Mammary epithelial cell (primary cell): Measurements from ENCODE around the gene MAML3.

ENCODE experiments used
- EZH2 ChIP-seq: IDR thresholded peaks from 2 replicates; pipeline ENCODE4 v1.6.1; 2012; ENCODE audit warnings: low read length, inconsistent platforms, borderline replicate concordance
- TF ChIP-seq, protein P1 (sequence below), 2 donors: IDR thresholded peaks in 1 of 2; conservative IDR thresholded peaks in 1 of 2; 2 replicates each; pipeline ENCODE4 v1.5.1; 2011 to 2012; ENCODE audit warnings: inconsistent platforms in 2 of 2, low read length in 2 of 2, mild to moderate bottlenecking in 2 of 2, control low read depth in 1 of 2, low read depth in 1 of 2; ENCODE audit not compliant: insufficient read depth in 1 of 2; ENCODE audit errors: extremely low read depth in 1 of 2

DNA sequence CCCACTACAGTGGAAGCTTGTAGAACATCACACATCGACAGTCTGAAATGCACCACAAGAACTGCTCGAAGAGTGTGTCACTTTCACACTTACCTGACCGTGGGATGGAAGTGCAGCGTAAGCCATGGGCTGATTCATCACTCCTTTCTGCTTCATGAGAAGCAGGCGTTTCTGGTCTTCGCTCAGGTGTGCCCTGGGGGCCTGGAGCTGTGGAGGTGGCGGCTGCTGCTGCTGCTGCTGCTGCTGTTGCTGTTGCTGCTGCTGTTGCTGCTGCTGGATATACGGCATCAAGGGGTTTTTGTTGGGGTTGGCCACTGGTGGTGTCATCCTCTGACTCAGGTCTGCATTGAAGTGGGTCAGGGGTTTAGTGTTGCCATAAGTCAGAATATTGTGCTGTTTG is 264.7 kb downstream of the MAML3 start:
- no peak for TF ChIP-seq EZH2
- TF ChIP-seq, protein P1, sequence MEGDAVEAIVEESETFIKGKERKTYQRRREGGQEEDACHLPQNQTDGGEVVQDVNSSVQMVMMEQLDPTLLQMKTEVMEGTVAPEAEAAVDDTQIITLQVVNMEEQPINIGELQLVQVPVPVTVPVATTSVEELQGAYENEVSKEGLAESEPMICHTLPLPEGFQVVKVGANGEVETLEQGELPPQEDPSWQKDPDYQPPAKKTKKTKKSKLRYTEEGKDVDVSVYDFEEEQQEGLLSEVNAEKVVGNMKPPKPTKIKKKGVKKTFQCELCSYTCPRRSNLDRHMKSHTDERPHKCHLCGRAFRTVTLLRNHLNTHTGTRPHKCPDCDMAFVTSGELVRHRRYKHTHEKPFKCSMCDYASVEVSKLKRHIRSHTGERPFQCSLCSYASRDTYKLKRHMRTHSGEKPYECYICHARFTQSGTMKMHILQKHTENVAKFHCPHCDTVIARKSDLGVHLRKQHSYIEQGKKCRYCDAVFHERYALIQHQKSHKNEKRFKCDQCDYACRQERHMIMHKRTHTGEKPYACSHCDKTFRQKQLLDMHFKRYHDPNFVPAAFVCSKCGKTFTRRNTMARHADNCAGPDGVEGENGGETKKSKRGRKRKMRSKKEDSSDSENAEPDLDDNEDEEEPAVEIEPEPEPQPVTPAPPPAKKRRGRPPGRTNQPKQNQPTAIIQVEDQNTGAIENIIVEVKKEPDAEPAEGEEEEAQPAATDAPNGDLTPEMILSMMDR (conservative IDR thresholded peaks at IDR 0.05 in 1 of 2, IDR thresholded peaks at IDR 0.05 in 1 of 2; ENCODE audit: extremely low read depth in 1 of 2, insufficient read depth in 1 of 2, low read depth in 1 of 2, low read length in 2 of 2), result no peak
